ENCODE data around the gene GCGR. TPM values are rescaled to one million over a fixed set of nuclear protein-coding genes. Genes with fewer than 3 reads are reported as not detected.

Gene GCGR
- total and polyA plus RNA-seq, 2 of the 13 experiments (the other 11 are each of a cell fraction or from before 2014, with no cell fraction given) = 0.04 to 0.13 TPM

- TF ChIP-seq JUNB (CRISPR knock-in tag; IDR thresholded peaks at IDR 0.05; ENCODE audit: borderline replicate concordance) (peak; percentile 48; the same call in 1 of the 2 replicates), ZNF879 (CRISPR knock-in tag; IDR thresholded peaks at IDR 0.05) (no peak), ZNF354B (CRISPR knock-in tag; IDR thresholded peaks at IDR 0.05) (no peak), YY1 (IDR thresholded peaks at IDR 0.05; ENCODE audit: insufficient read depth, insufficient replicate concordance, low read depth, low read length) (no peak), ZNF607 (CRISPR knock-in tag; IDR thresholded peaks at IDR 0.05; ENCODE audit: borderline replicate concordance) (no peak), ZNF792 (CRISPR knock-in tag; IDR thresholded peaks at IDR 0.05) (no peak), JUND (CRISPR knock-in tag; IDR thresholded peaks at IDR 0.05) (no peak), FOSL2 (CRISPR knock-in tag; IDR thresholded peaks at IDR 0.05) (no peak), NFKBIZ (CRISPR knock-in tag; IDR thresholded peaks at IDR 0.05) (no peak), MIER3 (CRISPR knock-in tag; IDR thresholded peaks at IDR 0.05; ENCODE audit: borderline replicate concordance) (no peak), ZNF652 (CRISPR knock-in tag; IDR thresholded peaks at IDR 0.05; ENCODE audit: borderline replicate concordance, low read depth) (no peak), SNRNP70 (IDR thresholded peaks at IDR 0.05; ENCODE audit: low read depth, low read length) (no peak), LBX2 (CRISPR knock-in tag; IDR thresholded peaks at IDR 0.05; ENCODE audit: borderline replicate concordance) (no peak), ZMYM3 (CRISPR knock-in tag; IDR thresholded peaks at IDR 0.05) (no peak), BCLAF1 (IDR thresholded peaks at IDR 0.05) (no peak), NBN (conservative IDR thresholded peaks at IDR 0.05) (peak; percentile 84; the same call in 1 of the 2 replicates), TBX2 (CRISPR knock-in tag; IDR thresholded peaks at IDR 0.05; ENCODE audit: borderline replicate concordance) (no peak), ZFX (CRISPR knock-in tag; IDR thresholded peaks at IDR 0.05; ENCODE audit: low read depth) (no peak), ZNF446 (CRISPR knock-in tag; IDR thresholded peaks at IDR 0.05) (no peak), ZKSCAN5 (CRISPR knock-in tag; IDR thresholded peaks at IDR 0.05) (no peak)
- TF ChIP-seq, protein P1, sequence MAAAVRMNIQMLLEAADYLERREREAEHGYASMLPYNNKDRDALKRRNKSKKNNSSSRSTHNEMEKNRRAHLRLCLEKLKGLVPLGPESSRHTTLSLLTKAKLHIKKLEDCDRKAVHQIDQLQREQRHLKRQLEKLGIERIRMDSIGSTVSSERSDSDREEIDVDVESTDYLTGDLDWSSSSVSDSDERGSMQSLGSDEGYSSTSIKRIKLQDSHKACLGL (CRISPR knock-in tag; IDR thresholded peaks at IDR 0.05) = no peak
- TF ChIP-seq, protein P2, sequence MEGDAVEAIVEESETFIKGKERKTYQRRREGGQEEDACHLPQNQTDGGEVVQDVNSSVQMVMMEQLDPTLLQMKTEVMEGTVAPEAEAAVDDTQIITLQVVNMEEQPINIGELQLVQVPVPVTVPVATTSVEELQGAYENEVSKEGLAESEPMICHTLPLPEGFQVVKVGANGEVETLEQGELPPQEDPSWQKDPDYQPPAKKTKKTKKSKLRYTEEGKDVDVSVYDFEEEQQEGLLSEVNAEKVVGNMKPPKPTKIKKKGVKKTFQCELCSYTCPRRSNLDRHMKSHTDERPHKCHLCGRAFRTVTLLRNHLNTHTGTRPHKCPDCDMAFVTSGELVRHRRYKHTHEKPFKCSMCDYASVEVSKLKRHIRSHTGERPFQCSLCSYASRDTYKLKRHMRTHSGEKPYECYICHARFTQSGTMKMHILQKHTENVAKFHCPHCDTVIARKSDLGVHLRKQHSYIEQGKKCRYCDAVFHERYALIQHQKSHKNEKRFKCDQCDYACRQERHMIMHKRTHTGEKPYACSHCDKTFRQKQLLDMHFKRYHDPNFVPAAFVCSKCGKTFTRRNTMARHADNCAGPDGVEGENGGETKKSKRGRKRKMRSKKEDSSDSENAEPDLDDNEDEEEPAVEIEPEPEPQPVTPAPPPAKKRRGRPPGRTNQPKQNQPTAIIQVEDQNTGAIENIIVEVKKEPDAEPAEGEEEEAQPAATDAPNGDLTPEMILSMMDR (CRISPR knock-in tag; IDR thresholded peaks at IDR 0.05) = no peak
- TF ChIP-seq, protein P3, sequence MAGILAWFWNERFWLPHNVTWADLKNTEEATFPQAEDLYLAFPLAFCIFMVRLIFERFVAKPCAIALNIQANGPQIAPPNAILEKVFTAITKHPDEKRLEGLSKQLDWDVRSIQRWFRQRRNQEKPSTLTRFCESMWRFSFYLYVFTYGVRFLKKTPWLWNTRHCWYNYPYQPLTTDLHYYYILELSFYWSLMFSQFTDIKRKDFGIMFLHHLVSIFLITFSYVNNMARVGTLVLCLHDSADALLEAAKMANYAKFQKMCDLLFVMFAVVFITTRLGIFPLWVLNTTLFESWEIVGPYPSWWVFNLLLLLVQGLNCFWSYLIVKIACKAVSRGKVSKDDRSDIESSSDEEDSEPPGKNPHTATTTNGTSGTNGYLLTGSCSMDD (CRISPR knock-in tag; IDR thresholded peaks at IDR 0.05) = no peak
Measured at GRCh38 chr17:81792675-81793615, 11.0 kb upstream of the GCGR start (continued).

All from HepG2 (cell line).